Ishikawa (cell line): ENCODE data around the gene ALKBH5.

Source experiments
- EP300 ChIP-seq: IDR thresholded peaks from 2 replicates; pipeline ENCODE4 v1.6.1; 2012; ENCODE audit warnings: borderline replicate concordance
- FOXM1 ChIP-seq: IDR thresholded peaks from 2 replicates; pipeline ENCODE4 v1.6.1; 2012; ENCODE audit warnings: low read depth, borderline replicate concordance
- MAX ChIP-seq: IDR thresholded peaks from 2 replicates; pipeline ENCODE4 v1.6.1; 2012
- NFIC ChIP-seq: IDR thresholded peaks from 2 replicates; pipeline ENCODE4 v1.6.1; 2012
- RAD21 ChIP-seq: IDR thresholded peaks from 2 replicates; pipeline ENCODE4 v1.6.1; 2012; ENCODE audit warnings: low read depth
- REST ChIP-seq: IDR thresholded peaks from 2 replicates; pipeline ENCODE4 v1.6.1; 2012; ENCODE audit warnings: low read depth, mild to moderate bottlenecking
- TAF1 ChIP-seq: IDR thresholded peaks from 2 replicates; pipeline ENCODE4 v1.6.1; 2012; ENCODE audit warnings: low read depth, mild to moderate bottlenecking
- TEAD4 ChIP-seq: IDR thresholded peaks from 2 replicates; pipeline ENCODE4 v1.6.1; 2012
- YY1 ChIP-seq: IDR thresholded peaks from 2 replicates; pipeline ENCODE4 v1.6.1; 2012; ENCODE audit warnings: low read depth
- ZBTB7A ChIP-seq: IDR thresholded peaks from 2 replicates; pipeline ENCODE4 v1.6.1; 2012; ENCODE audit warnings: low read depth
- TF ChIP-seq, protein P1 (sequence below): IDR thresholded peaks from 2 replicates; pipeline ENCODE4 v1.6.1; 2012

- no peak for TF ChIP-seq MAX
- TF ChIP-seq TAF1, result no peak
- TF ChIP-seq EP300, result no peak
- no peak for TF ChIP-seq TEAD4
- TF ChIP-seq, protein P1, sequence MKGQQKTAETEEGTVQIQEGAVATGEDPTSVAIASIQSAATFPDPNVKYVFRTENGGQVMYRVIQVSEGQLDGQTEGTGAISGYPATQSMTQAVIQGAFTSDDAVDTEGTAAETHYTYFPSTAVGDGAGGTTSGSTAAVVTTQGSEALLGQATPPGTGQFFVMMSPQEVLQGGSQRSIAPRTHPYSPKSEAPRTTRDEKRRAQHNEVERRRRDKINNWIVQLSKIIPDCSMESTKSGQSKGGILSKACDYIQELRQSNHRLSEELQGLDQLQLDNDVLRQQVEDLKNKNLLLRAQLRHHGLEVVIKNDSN, result no peak
- no peak for TF ChIP-seq REST
- TF ChIP-seq ZBTB7A, result no peak
- TF ChIP-seq RAD21, result no peak
- no peak for TF ChIP-seq YY1
- no peak for TF ChIP-seq FOXM1
- no peak for TF ChIP-seq NFIC
Observed at GRCh38 chr17:18246109-18246725, 62.6 kb downstream of the ALKBH5 start.
